ENCODE results near the gene KLF7. TPM values are rescaled to one million over a fixed set of nuclear protein-coding genes. Genes with fewer than 3 reads are reported as not detected.

The KLF7 gene
- total RNA-seq, 1 experiment from 2014 or later = 32.2 TPM

DNA sequence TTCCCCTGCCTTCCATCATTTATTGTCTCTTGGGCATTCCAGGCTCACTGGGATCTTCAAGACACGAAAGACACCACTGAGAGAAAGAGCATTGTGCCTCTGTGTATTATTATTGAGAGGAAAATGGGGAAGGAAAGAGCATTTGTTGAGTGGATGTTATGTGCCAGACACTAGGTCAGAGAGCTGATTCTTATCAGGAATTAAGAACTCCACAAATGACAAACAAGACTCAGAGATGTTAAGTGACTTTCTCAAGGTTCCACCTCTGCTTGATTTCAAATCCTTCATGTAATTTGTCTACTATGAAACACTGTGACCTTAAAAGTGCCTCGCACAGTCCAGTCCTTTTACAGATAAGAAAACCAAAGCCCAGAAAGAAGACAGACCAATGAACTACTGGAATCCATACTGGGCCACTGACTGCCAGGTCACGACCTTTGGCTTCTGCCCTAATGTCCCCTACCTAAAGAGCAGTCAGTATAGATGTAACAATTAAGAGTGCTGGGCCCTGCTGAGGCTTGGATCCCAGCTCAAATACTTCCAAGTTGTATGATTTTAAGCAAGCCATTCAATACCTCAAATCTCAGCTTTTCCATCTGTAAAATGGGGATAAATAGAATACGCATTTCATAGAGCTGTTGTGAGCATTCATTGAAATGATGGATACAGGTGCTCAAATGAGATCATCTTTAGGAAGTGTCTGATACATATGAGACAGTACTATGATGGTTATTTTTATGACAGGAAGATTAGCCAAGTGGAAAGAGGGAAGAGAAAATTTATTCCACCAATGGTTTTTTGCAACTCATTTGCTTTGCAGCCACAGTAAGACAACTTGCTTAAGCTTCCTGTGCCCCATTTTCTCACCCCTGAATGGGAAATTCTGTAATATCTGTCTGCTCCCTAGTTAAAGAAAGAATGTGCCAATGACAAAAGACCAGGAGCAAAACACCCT, 10.9 kb downstream of the KLF7 start:
- no peaks in the 10 kb centered on the region for H3K27me3 Mint-ChIP-seq (ENCODE audit: low read depth)
- no peak overlapping the region for H2BK5ac ChIP-seq (ENCODE audit: insufficient read length, low read length)
- no peak overlapping the region for H3K4ac ChIP-seq (ENCODE audit: low read depth, low read length)
- no peak overlapping the region for H3T11ph ChIP-seq (ENCODE audit: low read length)
- H4K5ac ChIP-seq (ENCODE audit: insufficient read length, low read depth, low read length) = no peak overlapping the region
- no peak overlapping the region for H4K8ac ChIP-seq (replicated peaks; ENCODE audit: insufficient read length, low read depth, low read length)
- H4K91ac ChIP-seq (ENCODE audit: insufficient read length, low read depth, low read length) = peak overlapping the region; percentile 44
- no peak overlapping the region for H3K4me3 Mint-ChIP-seq
- H3K56ac ChIP-seq (ENCODE audit: insufficient read length, low read depth, low read length) = no peak overlapping the region
- H2BK20ac ChIP-seq (ENCODE audit: low read depth, low read length, poor library complexity, severe bottlenecking) = no peak overlapping the region
- no peaks in the 10 kb centered on the region for H3K23me2 ChIP-seq (ENCODE audit: insufficient read length, low read depth, low read length, poor library complexity, severe bottlenecking)
- no peak overlapping the region for H2BK12ac ChIP-seq (ENCODE audit: insufficient read length, low read depth, low read length)
- no peak overlapping the region for H2BK15ac ChIP-seq (ENCODE audit: low read depth, low read length)
- DNase-seq = no peak
- H3K23ac ChIP-seq (ENCODE audit: insufficient read length, low read depth, low read length) = no peak overlapping the region
- no peak overlapping the region for H2BK120ac ChIP-seq (ENCODE audit: low read depth, low read length, poor library complexity, severe bottlenecking)
- peaks cover 30% of the 10 kb centered on the region; the same call in 1 of the 2 replicates for H3K79me2 ChIP-seq (ENCODE audit: insufficient read depth, low read length)
- no peaks in the 10 kb centered on the region for H3K9me3 ChIP-seq (ENCODE audit: control insufficient read depth, low read depth, low read length)
- H3K9me3 Mint-ChIP-seq = no peaks in the 10 kb centered on the region
- no CpG with 5 or more reads among the region's 4 CpGs for WGBS (ENCODE audit: extremely low coverage, insufficient read length, low lambda C conversion rate)
- no peak overlapping the region for H3K14ac ChIP-seq (ENCODE audit: insufficient read depth, low read length)
- H3K36me3 Mint-ChIP-seq (ENCODE audit: insufficient read depth in 1 of 3, low read depth in 3 of 3) = no peaks in the 10 kb centered on the region; a peak in 1 of 7 replicates
- no peak overlapping the region for H3K27ac ChIP-seq (ENCODE audit: insufficient read length, low read depth, low read length)
- peaks cover 70 to 86% of the 10 kb centered on the region in 2 experiments for H3K4me1 Mint-ChIP-seq
- no peak overlapping the region for H3K4me2 ChIP-seq (ENCODE audit: insufficient read depth, insufficient read length, low read length)
- peak overlapping the region in 2 of 3 experiments; percentile 10 to 57; a peak in 3 of 7 replicates for H3K27ac Mint-ChIP-seq
- H3K9ac ChIP-seq (ENCODE audit: extremely low read depth, insufficient read length, low read length) = no peak overlapping the region
- H4K20me1 ChIP-seq (ENCODE audit: control insufficient read depth, insufficient read depth, insufficient read length) = no peaks in the 10 kb centered on the region
- peaks cover 22% of the 10 kb centered on the region; the same call in 1 of the 2 replicates for H3K4me1 ChIP-seq (ENCODE audit: insufficient read depth, low read length)
- no peak overlapping the region for H2AK5ac ChIP-seq (ENCODE audit: insufficient read length, low read length)
- no peak overlapping the region for H3K18ac ChIP-seq (ENCODE audit: insufficient read length, low read depth, low read length)
- no peaks in the 10 kb centered on the region for H3K79me1 ChIP-seq (ENCODE audit: insufficient read depth, low read depth, low read length, poor library complexity, severe bottlenecking)
- no peaks in the 10 kb centered on the region for H3K27me3 ChIP-seq (ENCODE audit: insufficient read depth, low read length)
- no peak overlapping the region for H2AFZ ChIP-seq (ENCODE audit: low read length)
- TF ChIP-seq, protein P1, sequence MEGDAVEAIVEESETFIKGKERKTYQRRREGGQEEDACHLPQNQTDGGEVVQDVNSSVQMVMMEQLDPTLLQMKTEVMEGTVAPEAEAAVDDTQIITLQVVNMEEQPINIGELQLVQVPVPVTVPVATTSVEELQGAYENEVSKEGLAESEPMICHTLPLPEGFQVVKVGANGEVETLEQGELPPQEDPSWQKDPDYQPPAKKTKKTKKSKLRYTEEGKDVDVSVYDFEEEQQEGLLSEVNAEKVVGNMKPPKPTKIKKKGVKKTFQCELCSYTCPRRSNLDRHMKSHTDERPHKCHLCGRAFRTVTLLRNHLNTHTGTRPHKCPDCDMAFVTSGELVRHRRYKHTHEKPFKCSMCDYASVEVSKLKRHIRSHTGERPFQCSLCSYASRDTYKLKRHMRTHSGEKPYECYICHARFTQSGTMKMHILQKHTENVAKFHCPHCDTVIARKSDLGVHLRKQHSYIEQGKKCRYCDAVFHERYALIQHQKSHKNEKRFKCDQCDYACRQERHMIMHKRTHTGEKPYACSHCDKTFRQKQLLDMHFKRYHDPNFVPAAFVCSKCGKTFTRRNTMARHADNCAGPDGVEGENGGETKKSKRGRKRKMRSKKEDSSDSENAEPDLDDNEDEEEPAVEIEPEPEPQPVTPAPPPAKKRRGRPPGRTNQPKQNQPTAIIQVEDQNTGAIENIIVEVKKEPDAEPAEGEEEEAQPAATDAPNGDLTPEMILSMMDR (conservative IDR thresholded peaks at IDR 0.05) = no peak
